Liver (tissue), 9 donors: ENCODE results near the gene TMEM63C. TPM values are rescaled to one million over a fixed set of nuclear protein-coding genes. Genes with fewer than 3 reads are reported as not detected.

Experiments used
- DNase-seq: peaks from one replicate; pipeline ENCODE4 v3.0.0-alpha.2; 2017; ENCODE audit warnings: low spot score
- H3K27ac ChIP-seq, 2 donors: one replicate each; pipeline ENCODE4 v1.7.0; 2013; ENCODE audit warnings: inconsistent platforms in 2 of 2, low read length in 2 of 2, control low read depth in 1 of 2, low read depth in 1 of 2, mild to moderate bottlenecking in 1 of 2
- H3K27me3 ChIP-seq, 4 donors: one replicate each; pipeline versions ENCODE4 v1.6.1 to v1.7.0; 2013; ENCODE audit warnings: low read length in 3 of 4, inconsistent platforms in 1 of 4, mild to moderate bottlenecking in 1 of 4, moderate library complexity in 1 of 4; ENCODE audit not compliant: control insufficient read depth in 4 of 4, insufficient read depth in 4 of 4
- H3K36me3 ChIP-seq, 4 donors: one replicate each; pipeline versions ENCODE4 v1.6.1 to v1.7.0; 2013; ENCODE audit warnings: low read length in 3 of 4, mild to moderate bottlenecking in 3 of 4, low read depth in 1 of 4, moderate library complexity in 1 of 4; ENCODE audit not compliant: control insufficient read depth in 4 of 4, insufficient read depth in 3 of 4
- H3K4me1 ChIP-seq, 4 donors: one replicate each; pipeline versions ENCODE4 v1.6.1 to v1.7.0; 2013; ENCODE audit warnings: low read length in 3 of 4, mild to moderate bottlenecking in 3 of 4, moderate library complexity in 1 of 4; ENCODE audit not compliant: control insufficient read depth in 4 of 4, insufficient read depth in 4 of 4
- H3K4me3 ChIP-seq, 3 donors: one replicate each; pipeline versions ENCODE4 v1.6.1 to v1.7.0; 2013; ENCODE audit warnings: low read length in 3 of 3, control low read depth in 1 of 3, low read depth in 1 of 3, mild to moderate bottlenecking in 1 of 3
- H3K9ac ChIP-seq, 2 donors: one replicate each; pipeline ENCODE4 v1.7.0; 2013; ENCODE audit warnings: low read length in 2 of 2, mild to moderate bottlenecking in 2 of 2, moderate library complexity in 2 of 2, control low read depth in 1 of 2, low read depth in 1 of 2
- H3K9me3 ChIP-seq, 4 donors: one replicate each; pipeline versions ENCODE4 v1.6.1 to v1.7.0; 2013; ENCODE audit warnings: low read length in 3 of 4; ENCODE audit not compliant: control insufficient read depth in 4 of 4
- CTCF ChIP-seq: fragments of 150-350 bp; IDR thresholded peaks from 2 replicates; pipeline ENCODE4 v1.5.1; 2017; ENCODE audit warnings: improper control_type of control experiment, low read depth, low read length; ENCODE audit not compliant: missing input control
- EGR1 ChIP-seq, 2 donors: IDR thresholded peaks; 2 replicates each; pipeline ENCODE4 v1.6.1; 2016 to 2018; ENCODE audit warnings: antibody characterized with exemption in 2 of 2, low read depth in 2 of 2
- FOXA1 ChIP-seq: IDR thresholded peaks from 2 replicates; pipeline ENCODE4 v1.6.1; 2016; ENCODE audit warnings: antibody characterized with exemption
- FOXA2 ChIP-seq: IDR thresholded peaks from 2 replicates; pipeline ENCODE4 v1.6.1; 2016; ENCODE audit warnings: antibody characterized with exemption
- JUND ChIP-seq, 2 donors: IDR thresholded peaks; 2 replicates each; pipeline ENCODE4 v1.6.1; 2016; ENCODE audit warnings: antibody characterized with exemption in 2 of 2
- RAD21 ChIP-seq, 2 donors: IDR thresholded peaks; 2 replicates each; pipeline ENCODE4 v1.6.1; 2016; ENCODE audit warnings: antibody characterized with exemption in 2 of 2, mild to moderate bottlenecking in 2 of 2
- REST ChIP-seq: IDR thresholded peaks from 2 replicates; pipeline ENCODE4 v1.6.1; 2016; ENCODE audit warnings: antibody characterized with exemption, mild to moderate bottlenecking
- RXRA ChIP-seq, 2 donors: IDR thresholded peaks; 2 replicates each; pipeline ENCODE4 v1.6.1; 2017 to 2018; ENCODE audit warnings: antibody characterized with exemption in 2 of 2, mild to moderate bottlenecking in 1 of 2
- YY1 ChIP-seq: IDR thresholded peaks from 2 replicates; pipeline ENCODE4 v1.6.1; 2016; ENCODE audit warnings: antibody characterized with exemption, mild to moderate bottlenecking
- WGBS: extraction: QIAGEN DNeasy Blood & Tissue Kit; methylation state at CpG from one replicate; pipeline ENCODE4 v1.1.7; 2013; 5-methylcytosine and 5-hydroxymethylcytosine counted together
- polyA plus RNA-seq, 2 donors: library from polyadenylated mRNA; stranded (reverse) in 1 of 2; unstranded in 1 of 2; fragments of 200-250 nt in 1 of 2; fragments of >200 nt in 1 of 2; fragmentation: Nextera tagmentation in 1 of 2; extraction: Ambion mirVana in 1 of 2; gene quantifications; one replicate each; pipeline versions ENCODE4 v1.2.1 to v1.2.3, GENCODE V29; 2013 to 2015
- total RNA-seq, 2 donors: library from RNA; depleted of rRNA; stranded (reverse); fragments of >200 nt; gene quantifications; one replicate each; pipeline ENCODE4 v1.2.3, GENCODE V29; 2014
- donor health status: healthy.
- donor health status: healthy.
- donor health status: healthy.
- donor health status: healthy.
- donor health status: healthy.

The TMEM63C gene
- total and polyA plus RNA-seq, 4 donors = 0.13 to 1.6 (median 0.25) TPM; not detected in 1

- Histone ChIP-seq H3K9ac (no peak overlapping the region), H3K4me3 (no peak overlapping the region), H3K4me1 (no peaks in the 10 kb centered on the region), H3K9me3 (no peaks in the 10 kb centered on the region), H3K36me3 (no peaks in the 10 kb centered on the region), H3K27me3 (peaks cover 0 to 2% (median 1%) of the 10 kb centered on the region in 4 donors), H3K27ac (no peak overlapping the region)
- peak; percentile 39 for DNase-seq
- TF ChIP-seq CTCF (peak; percentile 35), FOXA1 (no peak), REST (no peak), FOXA2 (no peak), RAD21 (IDR thresholded peaks at IDR 0.05) (peak; percentile 25 to 51)
- 12% methylated on average over 17 of the region's 17 CpGs for WGBS
Measured at GRCh38 chr14:77212943-77213678, 31.5 kb downstream of the TMEM63C start.

GRCh38 chr14:77213679-77214016, 32.0 kb downstream of the TMEM63C start:
- no peak for DNase-seq
- TF ChIP-seq YY1 = no peak
- no peak for TF ChIP-seq FOXA1
- no peak for TF ChIP-seq RXRA (IDR thresholded peaks at IDR 0.05)
- TF ChIP-seq JUND (IDR thresholded peaks at IDR 0.05) = no peak
- no peak for TF ChIP-seq REST
- no peak for TF ChIP-seq EGR1 (IDR thresholded peaks at IDR 0.05; ENCODE audit: low read depth in 2 of 2)
- no peaks in the 10 kb centered on the region for H3K9me3 ChIP-seq
- 28% methylated on average over 6 of the region's 6 CpGs for WGBS
- H3K36me3 ChIP-seq = no peaks in the 10 kb centered on the region
- H3K9ac ChIP-seq = no peak overlapping the region
- H3K27me3 ChIP-seq = peaks cover 0 to 2% (median 1%) of the 10 kb centered on the region in 4 donors
- no peak overlapping the region for H3K4me3 ChIP-seq
- H3K4me1 ChIP-seq = no peaks in the 10 kb centered on the region
- H3K27ac ChIP-seq = no peak overlapping the region
